Kidney epithelial cell (primary cell): ENCODE measurements around the gene CLSTN1. TPM values are rescaled to one million over a fixed set of nuclear protein-coding genes. Genes with fewer than 3 reads are reported as not detected.

Source experiments
- DNase-seq: peaks from one replicate; pipeline ENCODE4 v3.0.0-alpha.2; 2010; ENCODE audit warnings: low read depth
- H3K27me3 ChIP-seq: 2 replicates; pipeline ENCODE4 v1.6.0; 2011; ENCODE audit warnings: low read length; ENCODE audit not compliant: control insufficient read depth, insufficient read depth
- H3K36me3 ChIP-seq: 2 replicates; pipeline ENCODE4 v1.5.1; 2011; ENCODE audit warnings: low read length; ENCODE audit not compliant: control insufficient read depth, insufficient read depth
- H3K4me3 ChIP-seq: 2 replicates; pipeline ENCODE4 v1.5.1; 2011; ENCODE audit warnings: low read depth, mild to moderate bottlenecking, control low read depth, low read length
- total RNA-seq: library from RNA; depleted of rRNA; stranded (reverse); fragments of >200 nt; gene quantifications from 2 replicates; pipeline ENCODE4 v1.2.3, GENCODE V29; 2015
- TF ChIP-seq, protein P1 (sequence below): IDR thresholded peaks from 2 replicates; pipeline ENCODE4 v1.5.1; 2011; ENCODE audit warnings: mild to moderate bottlenecking, moderate library complexity, low read length, control low read depth, inconsistent platforms; ENCODE audit not compliant: insufficient read depth, poor library complexity, severe bottlenecking

The CLSTN1 gene
- total RNA-seq, 1 donor from 2014 or later, result 115 TPM

GRCh38 chr1:9689011-9689706, 134.6 kb downstream of the CLSTN1 start:
- TF ChIP-seq, protein P1, sequence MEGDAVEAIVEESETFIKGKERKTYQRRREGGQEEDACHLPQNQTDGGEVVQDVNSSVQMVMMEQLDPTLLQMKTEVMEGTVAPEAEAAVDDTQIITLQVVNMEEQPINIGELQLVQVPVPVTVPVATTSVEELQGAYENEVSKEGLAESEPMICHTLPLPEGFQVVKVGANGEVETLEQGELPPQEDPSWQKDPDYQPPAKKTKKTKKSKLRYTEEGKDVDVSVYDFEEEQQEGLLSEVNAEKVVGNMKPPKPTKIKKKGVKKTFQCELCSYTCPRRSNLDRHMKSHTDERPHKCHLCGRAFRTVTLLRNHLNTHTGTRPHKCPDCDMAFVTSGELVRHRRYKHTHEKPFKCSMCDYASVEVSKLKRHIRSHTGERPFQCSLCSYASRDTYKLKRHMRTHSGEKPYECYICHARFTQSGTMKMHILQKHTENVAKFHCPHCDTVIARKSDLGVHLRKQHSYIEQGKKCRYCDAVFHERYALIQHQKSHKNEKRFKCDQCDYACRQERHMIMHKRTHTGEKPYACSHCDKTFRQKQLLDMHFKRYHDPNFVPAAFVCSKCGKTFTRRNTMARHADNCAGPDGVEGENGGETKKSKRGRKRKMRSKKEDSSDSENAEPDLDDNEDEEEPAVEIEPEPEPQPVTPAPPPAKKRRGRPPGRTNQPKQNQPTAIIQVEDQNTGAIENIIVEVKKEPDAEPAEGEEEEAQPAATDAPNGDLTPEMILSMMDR, result no peak
- Histone ChIP-seq H3K36me3 (no peaks in the 10 kb centered on the region), H3K4me3 (peak overlapping the region; percentile 59), H3K27me3 (no peaks in the 10 kb centered on the region)
- DNase-seq, result no peak

DNA sequence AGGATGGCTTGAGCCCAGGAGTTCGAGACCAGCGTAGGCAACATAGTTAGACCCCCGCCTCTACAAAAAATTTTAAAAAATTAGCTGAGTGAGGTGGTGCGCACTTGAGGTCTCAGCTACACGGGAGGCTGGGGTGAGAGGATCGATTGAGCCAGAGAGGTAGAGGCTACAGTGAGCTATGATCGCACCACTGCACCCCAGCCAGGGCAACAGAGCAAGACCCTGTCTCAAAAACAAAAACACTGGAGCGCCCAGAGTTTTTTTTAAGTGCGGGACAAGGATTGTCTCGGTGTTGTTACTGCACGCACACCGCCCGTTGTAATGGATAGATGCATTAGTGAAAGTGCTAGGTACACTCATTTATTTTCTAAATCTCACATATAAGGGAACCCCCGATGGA, 135.2 kb downstream of the CLSTN1 start:
- H3K27me3 ChIP-seq, result no peaks in the 10 kb centered on the region
- H3K4me3 ChIP-seq, result peak overlapping the region; percentile 47
- TF ChIP-seq, protein P1, result no peak
- no peaks in the 10 kb centered on the region for H3K36me3 ChIP-seq
- no peak for DNase-seq

DNA sequence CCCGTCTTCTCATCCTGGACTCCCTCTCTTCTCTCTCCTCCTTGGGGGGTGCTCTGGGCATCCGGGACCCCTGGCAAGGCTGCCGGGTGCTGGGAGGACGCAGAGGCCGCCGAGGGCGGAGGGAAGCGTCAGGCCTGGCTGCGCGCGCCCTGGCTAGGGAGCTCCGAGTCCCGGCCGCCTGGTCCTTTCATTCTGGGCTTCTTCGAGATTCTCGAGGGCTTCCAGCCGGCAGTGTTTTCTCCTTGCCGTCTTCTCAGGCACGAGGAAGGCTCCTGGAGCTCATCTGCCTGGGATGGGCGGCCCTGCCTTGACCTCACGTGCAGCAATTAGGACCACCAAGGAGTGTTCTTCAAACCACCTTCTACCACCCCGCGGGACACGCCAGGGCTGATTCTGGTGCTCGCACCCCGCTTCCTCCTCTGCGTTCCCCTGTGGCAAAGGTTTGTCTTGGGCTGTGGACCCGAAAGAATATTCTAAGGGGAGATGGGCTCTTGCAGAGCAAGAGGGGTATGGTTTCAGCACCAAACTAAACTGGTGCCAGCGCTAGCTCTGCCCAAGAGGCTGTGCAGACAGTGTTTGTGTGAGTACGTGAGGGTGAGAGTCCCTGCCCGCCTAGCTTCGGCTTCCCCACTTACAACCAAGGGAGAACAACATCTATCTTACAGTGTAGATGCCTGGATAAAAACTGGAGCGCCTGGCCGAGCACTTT, 135.7 kb downstream of the CLSTN1 start:
- TF ChIP-seq, protein P1, result no peak
- no peaks in the 10 kb centered on the region for H3K36me3 ChIP-seq
- DNase-seq, result no peak
- peak overlapping the region; percentile 47 for H3K4me3 ChIP-seq
- no peaks in the 10 kb centered on the region for H3K27me3 ChIP-seq

GRCh38 chr1:9687120-9687873, 136.5 kb downstream of the CLSTN1 start:
- Histone ChIP-seq H3K27me3 (no peaks in the 10 kb centered on the region), H3K36me3 (no peaks in the 10 kb centered on the region), H3K4me3 (peak overlapping the region; percentile 47)
- DNase-seq, result peak; percentile 80
- TF ChIP-seq, protein P1, result peak; percentile 13

DNA sequence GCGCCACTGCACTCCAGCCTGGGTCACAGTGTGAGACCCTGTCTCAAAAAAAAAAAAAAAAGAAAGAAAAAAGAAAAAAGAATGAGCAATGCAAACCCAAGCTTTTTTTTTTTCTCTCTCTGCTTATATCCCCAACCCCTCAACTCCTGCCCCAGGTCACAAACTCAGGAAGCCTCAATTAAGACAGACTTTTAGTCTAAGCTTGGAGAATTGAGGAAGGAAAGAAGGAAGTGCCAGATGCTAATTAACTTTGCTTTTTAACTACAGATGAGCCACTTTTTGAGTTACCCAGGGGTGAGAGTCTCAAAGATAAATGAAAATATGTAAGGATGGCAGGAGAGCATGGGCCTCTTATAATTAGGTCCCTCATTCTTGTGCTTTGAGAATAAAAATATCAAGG, 139.0 kb downstream of the CLSTN1 start:
- DNase-seq, result no peak
- Histone ChIP-seq H3K27me3 (no peaks in the 10 kb centered on the region), H3K36me3 (no peaks in the 10 kb centered on the region), H3K4me3 (no peak overlapping the region)
- TF ChIP-seq, protein P1, result no peak
